ENCODE measurements around the gene MAP3K7. TPM values are rescaled to one million over a fixed set of nuclear protein-coding genes. Genes with fewer than 3 reads are reported as not detected.

Gene MAP3K7
- total and polyA plus RNA-seq, 2 experiments from 2014 or later: 33.2 to 47.1 TPM

DNA sequence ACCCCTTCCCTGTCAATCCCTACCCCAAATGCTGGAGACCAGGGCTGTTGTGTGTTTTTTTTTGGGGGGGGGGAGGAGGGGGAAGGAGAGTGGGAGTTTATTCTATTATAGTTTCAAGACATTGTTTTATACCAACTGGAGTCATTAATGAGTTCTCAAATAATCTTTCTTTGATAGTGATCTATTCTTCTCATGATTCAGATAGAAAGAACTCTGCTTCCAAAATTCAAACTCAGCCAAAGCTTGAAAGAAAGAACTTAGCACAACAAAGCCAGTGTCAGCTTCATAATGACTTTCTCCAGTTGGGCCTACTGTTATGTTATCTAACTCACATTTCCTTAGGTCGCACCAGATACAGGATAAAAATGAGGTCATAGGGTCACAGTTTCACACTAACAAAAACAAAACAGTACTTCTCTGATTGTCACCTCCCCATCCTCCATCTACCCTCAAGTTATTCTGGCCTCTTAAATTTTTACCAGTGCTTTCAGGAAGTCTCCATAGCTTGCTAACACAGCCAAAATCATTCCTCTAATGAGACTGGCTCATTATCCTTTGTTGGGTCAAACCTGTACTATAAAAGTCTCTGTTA lies 19.0 kb upstream of the MAP3K7 start:
- Histone ChIP-seq H3K27me3 (ENCODE audit: insufficient read depth) (peaks cover 8% of the 10 kb centered on the region; the same call in 1 of the 2 replicates), H3K4me1 (ENCODE audit: insufficient read depth) (peaks cover 22% of the 10 kb centered on the region), H4K20me1 (replicated peaks; ENCODE audit: insufficient read depth) (no peaks in the 10 kb centered on the region), H2AFZ (no peak overlapping the region), H3K27ac (ENCODE audit: low read depth) (no peak overlapping the region), H3K4me3 (no peak overlapping the region), H3F3A (replicated peaks; ENCODE audit: low read depth) (0 out of 2 replicates have a peak, but pooled peaks cover 5% of the 10 kb centered on the region), H3K9me2 (ENCODE audit: insufficient read depth) (0 out of 2 replicates have a peak, but pooled peaks cover 3% of the 10 kb centered on the region), H3K79me2 (replicated peaks; ENCODE audit: insufficient read depth) (no peaks in the 10 kb centered on the region), H3K36me3 (ENCODE audit: insufficient read depth) (no peaks in the 10 kb centered on the region), H3K4me2 (no peak overlapping the region)
- TF ChIP-seq STAT1 (IDR thresholded peaks at IDR 0.05; ENCODE audit: unreplicated experiment): no peak
- TF ChIP-seq EZH2phosphoT487 (IDR thresholded peaks at IDR 0.05; ENCODE audit: unreplicated experiment): no peak
- no peak for TF ChIP-seq ZNF462 (CRISPR knock-in tag; IDR thresholded peaks at IDR 0.05)
- Mint-ChIP-seq H3K4me1 (peaks cover 38% of the 10 kb centered on the region), H3K9me3 (no peaks in the 10 kb centered on the region), H3K36me3 (ENCODE audit: low read depth) (no peaks in the 10 kb centered on the region), H3K4me3 (no peak overlapping the region), H3K27ac (no peak overlapping the region), H3K27me3 (ENCODE audit: insufficient read depth, low read depth, poor library complexity) (peaks cover 8% of the 10 kb centered on the region)
- peak; percentile 28 for DNase-seq (ENCODE audit: low spot score)
- no peak; the same call in 2 of the 3 replicates for ATAC-seq

- no peaks in the 10 kb centered on the region for H3K79me2 ChIP-seq (replicated peaks; ENCODE audit: insufficient read depth)
- no peak overlapping the region for H3K4me2 ChIP-seq
- H3K27me3 ChIP-seq (ENCODE audit: insufficient read depth): no peaks in the 10 kb centered on the region
- Mint-ChIP-seq H3K4me1 (peaks cover 30% of the 10 kb centered on the region), H3K27ac (no peak overlapping the region), H3K4me3 (no peak overlapping the region), H3K9me3 (no peaks in the 10 kb centered on the region), H3K36me3 (ENCODE audit: low read depth) (no peaks in the 10 kb centered on the region), H3K27me3 (ENCODE audit: insufficient read depth, low read depth, poor library complexity) (no peaks in the 10 kb centered on the region)
- 0 out of 2 replicates have a peak, but pooled peaks cover 3% of the 10 kb centered on the region for H3K9me2 ChIP-seq (ENCODE audit: insufficient read depth)
- H3K4me3 ChIP-seq: no peak overlapping the region
- DNase-seq (ENCODE audit: low spot score) (no peak), ATAC-seq (no peak)
- H2AFZ ChIP-seq: no peak overlapping the region
- no peaks in the 10 kb centered on the region for H4K20me1 ChIP-seq (replicated peaks; ENCODE audit: insufficient read depth)
- peaks cover 16% of the 10 kb centered on the region for H3K4me1 ChIP-seq (ENCODE audit: insufficient read depth)
- no peaks in the 10 kb centered on the region for H3F3A ChIP-seq (replicated peaks; ENCODE audit: low read depth)
- no peak for TF ChIP-seq ZNF462 (CRISPR knock-in tag; IDR thresholded peaks at IDR 0.05)
- no peak for TF ChIP-seq ETS1 (IDR thresholded peaks at IDR 0.05)
- no peak overlapping the region for H3K27ac ChIP-seq (ENCODE audit: low read depth)
- no peaks in the 10 kb centered on the region for H3K36me3 ChIP-seq (ENCODE audit: insufficient read depth)
These were observed 17.7 kb upstream of the MAP3K7 start for GRCh38 chr6:90604546-90604945.

All from GM23338 (cell line).